ENCODE results near the gene DCAF12. TPM values are rescaled to one million over a fixed set of nuclear protein-coding genes. Genes with fewer than 3 reads are reported as not detected.

DCAF12 gene
- total RNA-seq, 1 donor from 2014 or later = 16.4 TPM

DNA sequence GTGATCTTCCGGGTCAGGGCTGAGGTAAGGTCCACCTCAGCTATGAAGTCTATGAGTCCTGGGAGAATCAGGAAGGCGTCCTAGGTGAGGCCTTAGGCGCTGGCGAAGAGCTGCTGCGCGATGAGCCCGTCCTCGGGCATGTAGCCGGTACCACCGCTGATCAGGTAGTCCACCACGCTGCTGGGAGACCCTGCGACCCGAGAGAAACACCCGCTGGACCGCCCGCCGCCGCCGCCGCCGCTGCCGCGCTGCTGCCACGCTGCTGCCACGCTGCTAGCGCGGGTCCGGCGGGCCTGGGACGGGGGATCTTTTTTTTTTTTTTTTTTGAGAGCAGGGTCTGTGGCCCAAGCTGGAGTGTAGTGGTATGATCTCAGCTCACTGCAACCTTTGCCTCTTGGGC is 8.0 kb upstream of the DCAF12 start:
- intact Hi-C loops (cut with micrococcal nuclease) = no loop called here
- no peak overlapping the region for H3K27ac ChIP-seq (replicated peaks)
- DNase-seq = no peak
- no peaks in the 10 kb centered on the region for H3K36me3 ChIP-seq
- no peaks in the 10 kb centered on the region for H3K27me3 ChIP-seq (ENCODE audit: low read depth)
- TF ChIP-seq, protein P1, sequence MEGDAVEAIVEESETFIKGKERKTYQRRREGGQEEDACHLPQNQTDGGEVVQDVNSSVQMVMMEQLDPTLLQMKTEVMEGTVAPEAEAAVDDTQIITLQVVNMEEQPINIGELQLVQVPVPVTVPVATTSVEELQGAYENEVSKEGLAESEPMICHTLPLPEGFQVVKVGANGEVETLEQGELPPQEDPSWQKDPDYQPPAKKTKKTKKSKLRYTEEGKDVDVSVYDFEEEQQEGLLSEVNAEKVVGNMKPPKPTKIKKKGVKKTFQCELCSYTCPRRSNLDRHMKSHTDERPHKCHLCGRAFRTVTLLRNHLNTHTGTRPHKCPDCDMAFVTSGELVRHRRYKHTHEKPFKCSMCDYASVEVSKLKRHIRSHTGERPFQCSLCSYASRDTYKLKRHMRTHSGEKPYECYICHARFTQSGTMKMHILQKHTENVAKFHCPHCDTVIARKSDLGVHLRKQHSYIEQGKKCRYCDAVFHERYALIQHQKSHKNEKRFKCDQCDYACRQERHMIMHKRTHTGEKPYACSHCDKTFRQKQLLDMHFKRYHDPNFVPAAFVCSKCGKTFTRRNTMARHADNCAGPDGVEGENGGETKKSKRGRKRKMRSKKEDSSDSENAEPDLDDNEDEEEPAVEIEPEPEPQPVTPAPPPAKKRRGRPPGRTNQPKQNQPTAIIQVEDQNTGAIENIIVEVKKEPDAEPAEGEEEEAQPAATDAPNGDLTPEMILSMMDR (IDR thresholded peaks at IDR 0.05; ENCODE audit: borderline replicate concordance) = no peak
- no peaks in the 10 kb centered on the region for H3K9me3 ChIP-seq (replicated peaks)
- no peak overlapping the region for H3K4me3 ChIP-seq
- peaks cover 6% of the 10 kb centered on the region for H3K4me1 ChIP-seq

DNA sequence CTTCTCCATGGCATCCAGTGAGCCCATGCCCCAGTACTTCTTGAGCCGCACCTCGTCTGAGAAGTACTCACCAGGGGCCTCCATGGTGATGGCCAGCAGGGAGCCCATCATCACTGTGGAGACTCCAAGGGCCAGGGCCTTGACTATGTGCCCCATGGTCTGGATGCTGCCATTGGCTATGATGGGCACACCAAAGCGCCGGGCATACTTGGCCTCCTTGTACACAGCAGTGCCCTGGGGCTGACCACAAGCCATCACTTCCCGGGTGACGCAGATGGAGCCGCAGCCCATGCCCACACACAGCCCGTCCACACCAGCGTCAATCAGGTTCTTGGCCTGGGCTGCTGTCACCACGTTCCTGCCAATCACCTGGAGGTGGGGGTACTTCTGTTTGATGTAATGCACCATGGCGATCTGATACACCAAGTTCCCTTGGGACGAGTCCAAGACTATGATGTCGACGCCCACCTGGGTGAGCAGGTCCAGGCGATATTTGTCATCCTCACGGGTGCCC is 7.0 kb upstream of the DCAF12 start:
- intact Hi-C loops (cut with micrococcal nuclease) = no loop called here
- DNase-seq = no peak
- Histone ChIP-seq H3K36me3 (no peaks in the 10 kb centered on the region), H3K27me3 (ENCODE audit: low read depth) (no peaks in the 10 kb centered on the region), H3K27ac (replicated peaks) (no peak overlapping the region), H3K9me3 (replicated peaks) (no peaks in the 10 kb centered on the region), H3K4me3 (no peak overlapping the region), H3K4me1 (no peaks in the 10 kb centered on the region)
- TF ChIP-seq, protein P1 (IDR thresholded peaks at IDR 0.05; ENCODE audit: borderline replicate concordance) = no peak

DNA sequence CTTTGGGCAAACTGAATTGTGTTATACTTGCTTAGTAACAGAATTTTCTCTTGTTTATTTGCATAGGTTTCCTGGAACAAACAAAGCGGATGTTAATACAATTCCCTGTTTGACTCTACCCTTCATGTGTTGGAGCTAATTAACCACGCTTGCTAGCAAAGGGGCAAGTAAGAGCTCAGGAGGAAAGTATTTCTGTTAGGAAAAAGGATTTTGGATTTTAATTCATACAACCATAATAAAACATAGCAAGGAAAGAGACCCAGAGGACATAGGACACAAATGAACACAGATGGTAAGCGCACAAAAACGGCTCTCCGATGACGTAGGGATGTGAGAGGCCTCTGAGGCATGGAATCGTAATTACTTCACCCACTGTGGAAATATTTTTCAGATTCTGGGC is 5.1 kb upstream of the DCAF12 start:
- peaks cover 8% of the 10 kb centered on the region for H3K4me1 ChIP-seq
- H3K36me3 ChIP-seq = no peaks in the 10 kb centered on the region
- no peaks in the 10 kb centered on the region for H3K27me3 ChIP-seq (ENCODE audit: low read depth)
- no peaks in the 10 kb centered on the region for H3K9me3 ChIP-seq (replicated peaks)
- H3K27ac ChIP-seq (replicated peaks) = no peak overlapping the region
- DNase-seq = no peak
- TF ChIP-seq, protein P1 (IDR thresholded peaks at IDR 0.05; ENCODE audit: borderline replicate concordance) = no peak
- intact Hi-C loops (cut with micrococcal nuclease) = no loop called here
- H3K4me3 ChIP-seq = no peak overlapping the region

DNA sequence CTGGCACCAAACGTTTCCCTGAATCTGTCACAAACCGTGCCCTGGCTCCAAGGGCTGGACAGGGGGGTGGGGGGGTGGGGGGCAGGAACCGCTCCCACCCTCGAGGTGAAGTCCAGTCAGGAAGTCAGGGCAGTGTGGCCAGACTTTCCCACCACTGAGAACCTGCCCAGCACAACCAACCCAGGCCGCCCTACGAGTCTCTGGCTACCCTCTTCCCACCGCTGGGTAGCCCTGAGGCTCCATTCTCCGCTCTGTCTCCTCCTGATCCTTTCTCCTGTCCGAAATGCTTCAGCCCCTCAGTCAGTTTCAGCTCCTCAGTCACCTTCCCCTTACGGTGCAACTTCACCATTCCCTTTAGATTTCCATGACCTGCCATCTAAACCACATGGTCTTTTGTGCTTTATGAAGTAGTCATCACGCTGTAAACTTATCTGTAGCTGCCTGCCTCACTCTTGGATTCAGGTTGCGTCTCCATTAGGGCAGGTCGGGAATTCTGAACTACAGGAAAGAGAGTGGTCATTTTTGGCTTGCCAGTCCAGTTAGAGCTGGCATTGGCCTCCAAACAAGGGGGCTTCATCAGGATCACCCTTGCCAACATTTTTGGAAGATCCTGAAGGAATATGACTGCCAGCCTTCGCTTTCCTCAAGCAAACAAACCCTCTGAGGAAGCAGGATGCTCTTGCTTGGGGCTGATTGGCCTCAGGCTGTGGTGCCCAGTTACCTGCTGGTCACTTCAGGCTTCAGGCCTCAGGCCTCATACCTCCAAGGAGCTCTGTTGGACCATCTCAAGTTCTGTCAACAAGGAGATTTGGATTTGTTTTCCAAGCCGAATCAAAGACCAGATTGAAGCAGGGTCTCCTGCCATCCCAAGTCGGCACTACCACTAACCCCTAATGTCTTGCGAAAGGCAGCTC is 794 bp upstream of the DCAF12 start:
- no peak for DNase-seq
- Histone ChIP-seq H3K27ac (replicated peaks) (peak overlapping the region; percentile 92), H3K9me3 (replicated peaks) (no peaks in the 10 kb centered on the region), H3K27me3 (ENCODE audit: low read depth) (no peaks in the 10 kb centered on the region), H3K4me1 (peaks cover 50% of the 10 kb centered on the region), H3K4me3 (peak overlapping the region; percentile 86), H3K36me3 (peaks cover 22% of the 10 kb centered on the region)
- TF ChIP-seq, protein P1 (IDR thresholded peaks at IDR 0.05; ENCODE audit: borderline replicate concordance) = no peak
- intact Hi-C loops (cut with micrococcal nuclease) = loop anchor here (10.0 kb wide), 1 partner anchor 128 kb away; no protein-coding TSS in a partner anchor

DNA sequence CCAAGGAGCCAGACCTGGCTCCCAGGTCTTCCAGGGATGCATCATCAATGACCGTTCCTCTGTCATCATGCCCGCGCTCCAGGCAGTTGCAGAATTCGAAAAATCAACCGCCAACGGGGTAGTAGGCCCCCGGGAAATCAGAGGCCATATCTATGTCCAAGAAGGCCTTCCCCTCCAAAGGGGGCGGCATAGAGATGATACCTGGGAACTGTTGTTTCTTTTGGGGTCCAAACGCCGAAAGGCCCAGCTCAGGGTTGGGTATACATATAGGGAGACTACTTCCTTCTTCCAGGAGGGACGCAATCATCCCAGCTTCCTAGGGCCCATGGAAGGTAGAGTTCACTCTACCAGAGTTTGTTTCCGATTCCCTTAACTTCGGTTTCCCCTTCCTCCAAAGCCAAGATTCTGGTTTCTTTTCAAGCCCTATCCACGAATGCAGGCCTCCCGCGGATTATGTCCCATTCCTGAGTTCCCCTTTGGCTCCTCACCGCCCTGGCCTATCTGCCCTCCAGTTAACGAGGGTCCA is 754 bp downstream of the DCAF12 start:
- peaks cover 25% of the 10 kb centered on the region for H3K36me3 ChIP-seq
- H3K4me1 ChIP-seq = peaks cover 65% of the 10 kb centered on the region
- no peaks in the 10 kb centered on the region for H3K27me3 ChIP-seq (ENCODE audit: low read depth)
- peak overlapping the region; percentile 92 for H3K27ac ChIP-seq (replicated peaks)
- H3K4me3 ChIP-seq = peak overlapping the region; percentile 86
- no peak for DNase-seq
- TF ChIP-seq, protein P1 (IDR thresholded peaks at IDR 0.05; ENCODE audit: borderline replicate concordance) = no peak
- no peaks in the 10 kb centered on the region for H3K9me3 ChIP-seq (replicated peaks)
- intact Hi-C loops (cut with micrococcal nuclease) = loop anchor here (10.0 kb wide), 1 partner anchor 129 kb away; no protein-coding TSS in a partner anchor

Measured in left ventricle myocardium inferior (tissue), 1 donor.